Activated naive CD8-positive, alpha-beta T cell treated with anti-CD3 and anti-CD28 coated beads, Interleukin-2, amount 50 U/mL, for 16 hours (primary cell): Measurements from ENCODE around the gene ANKMY1.
A peak's percentile ranks its signal among the peaks of the same experiment; 100 is the strongest.

Experiments
- DNase-seq: peaks from one replicate; pipeline ENCODE4 v3.0.0-alpha.2; 2020; ENCODE audit warnings: low read depth, low spot score

The ANKMY1 gene

GRCh38 chr2:240436683-240437550 lies 120.9 kb downstream of the ANKMY1 start:
- DNase-seq = no peak

- no peak for DNase-seq
Measured at GRCh38 chr2:240435948-240436682, 121.7 kb downstream of the ANKMY1 start.

GRCh38 chr2:240435457-240435947 lies 122.3 kb downstream of the ANKMY1 start, which contains the start of gene GPC1:
Gene GPC1 (plus strand): TSS chr2:240435663. CDS start chr2:240435919, 256 bp downstream.
- no peak for DNase-seq

GRCh38 chr2:240434728-240435456 lies 122.9 kb downstream of the ANKMY1 start:
- peak; percentile 67 for DNase-seq

- no peak for DNase-seq
Measured at GRCh38 chr2:240433973-240434727, 123.6 kb downstream of the ANKMY1 start.

- DNase-seq = no peak
Measured at GRCh38 chr2:240432820-240433801, 124.7 kb downstream of the ANKMY1 start.

- DNase-seq = no peak
Measured at GRCh38 chr2:240432430-240432819, 125.4 kb downstream of the ANKMY1 start.

- no peak for DNase-seq
Measured at GRCh38 chr2:240431661-240432424, 125.9 kb downstream of the ANKMY1 start.

- no peak for DNase-seq
Measured at GRCh38 chr2:240431271-240431660, 126.5 kb downstream of the ANKMY1 start.

- DNase-seq = no peak
Measured at GRCh38 chr2:240430595-240430994, 127.2 kb downstream of the ANKMY1 start.

GRCh38 chr2:240429872-240430491 lies 127.8 kb downstream of the ANKMY1 start:
- no peak for DNase-seq
